ENCODE results near the gene ANKRD30BL.
"Not testable (repeated sequence)": the region's sequence is repeated elsewhere in the genome, so short reads cannot be mapped to it uniquely, and the experiment has no call there.

Gene ANKRD30BL, protein sequence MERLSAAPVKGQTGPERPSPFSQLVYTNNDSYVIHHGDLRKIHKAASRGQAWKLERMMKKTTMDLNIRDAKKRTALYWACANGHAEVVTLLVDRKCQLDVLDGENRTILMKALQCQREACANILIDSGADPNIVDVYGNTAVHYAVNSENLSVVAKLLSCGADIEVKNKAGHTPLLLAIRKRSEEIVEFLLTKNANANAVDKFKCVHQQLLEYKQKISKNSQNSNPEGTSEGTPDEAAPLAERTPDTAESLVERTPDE

DNA sequence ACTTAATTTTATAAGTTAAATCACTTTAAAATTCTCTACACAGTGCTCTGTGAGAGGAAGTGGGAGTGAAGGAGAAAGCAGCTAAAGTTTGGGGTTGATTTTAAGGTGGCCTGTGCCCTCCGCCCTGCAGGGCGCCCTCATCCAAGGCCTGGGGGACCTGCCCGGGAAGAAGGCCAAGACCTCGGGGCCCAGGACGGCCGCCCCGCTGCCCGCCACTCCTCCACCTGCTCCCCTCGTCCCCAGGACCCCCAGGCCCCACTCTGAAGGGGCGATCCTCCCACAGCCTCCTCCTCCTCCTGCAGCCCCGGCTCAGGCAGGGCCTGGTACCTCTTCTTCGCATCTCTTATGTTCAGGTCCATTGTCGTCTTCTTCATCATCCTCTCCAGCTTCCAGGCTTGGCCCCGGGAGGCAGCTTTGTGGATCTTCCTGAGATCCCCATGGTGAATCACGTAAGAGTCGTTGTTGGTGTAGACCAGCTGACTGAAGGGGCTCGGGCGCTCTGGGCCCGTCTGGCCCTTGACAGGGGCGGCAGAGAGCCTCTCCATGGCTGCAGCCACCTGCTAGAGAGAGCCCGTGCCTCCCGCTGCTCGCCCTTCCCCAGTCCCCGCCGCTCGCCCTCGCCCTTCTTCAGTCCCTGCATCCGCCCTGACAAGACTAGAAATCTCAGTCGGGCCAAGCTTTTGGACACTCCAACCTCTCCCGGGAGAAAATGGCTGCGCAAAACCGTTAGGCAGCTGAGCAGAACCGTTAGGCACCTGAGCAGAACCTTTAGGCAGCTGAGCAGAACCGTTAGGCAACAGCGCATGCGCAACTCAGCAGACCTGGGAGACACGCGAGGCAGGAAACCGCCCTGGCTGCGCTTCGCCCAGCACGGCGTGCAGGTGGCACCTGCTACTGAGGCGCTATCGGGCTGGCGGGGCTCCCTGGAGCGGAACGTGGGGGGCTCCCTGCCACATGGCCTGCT, at the start of gene ANKRD30BL:
Gene ANKRD30BL (minus strand): TSS at position 792 of the 964 bp plus-strand sequence. CDS start 247 bp downstream, at position 545.
- DNase-seq (ENCODE audit: low spot score): not testable (repeated sequence)

DNA sequence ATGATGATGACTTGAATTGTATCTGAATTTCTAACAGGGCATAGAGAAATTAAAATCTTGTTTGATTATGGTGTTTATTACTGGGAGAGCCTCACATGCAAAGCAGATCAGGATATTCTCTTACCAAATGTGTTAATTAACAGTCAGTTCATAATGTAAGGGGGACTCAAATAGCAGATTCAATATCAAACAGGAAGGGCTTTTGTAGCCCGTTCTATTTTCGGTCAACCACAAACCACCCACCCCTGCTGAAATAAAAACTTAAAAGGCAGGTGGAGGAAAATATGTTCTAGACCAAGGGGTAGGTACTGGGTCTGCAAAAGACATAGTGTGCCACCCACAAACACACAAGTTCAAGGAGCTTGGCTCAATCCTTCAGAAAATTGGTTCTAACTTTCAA, 41.1 kb upstream of the ANKRD30BL start:
- not testable (repeated sequence) for DNase-seq (ENCODE audit: low spot score)

GRCh38 chr2:132192854-132193253, 31.1 kb upstream of the ANKRD30BL start:
- DNase-seq (ENCODE audit: low spot score): not testable (repeated sequence)

GRCh38 chr2:132167100-132167499, 5.3 kb upstream of the ANKRD30BL start:
- DNase-seq (ENCODE audit: low spot score): not testable (repeated sequence)

DNA sequence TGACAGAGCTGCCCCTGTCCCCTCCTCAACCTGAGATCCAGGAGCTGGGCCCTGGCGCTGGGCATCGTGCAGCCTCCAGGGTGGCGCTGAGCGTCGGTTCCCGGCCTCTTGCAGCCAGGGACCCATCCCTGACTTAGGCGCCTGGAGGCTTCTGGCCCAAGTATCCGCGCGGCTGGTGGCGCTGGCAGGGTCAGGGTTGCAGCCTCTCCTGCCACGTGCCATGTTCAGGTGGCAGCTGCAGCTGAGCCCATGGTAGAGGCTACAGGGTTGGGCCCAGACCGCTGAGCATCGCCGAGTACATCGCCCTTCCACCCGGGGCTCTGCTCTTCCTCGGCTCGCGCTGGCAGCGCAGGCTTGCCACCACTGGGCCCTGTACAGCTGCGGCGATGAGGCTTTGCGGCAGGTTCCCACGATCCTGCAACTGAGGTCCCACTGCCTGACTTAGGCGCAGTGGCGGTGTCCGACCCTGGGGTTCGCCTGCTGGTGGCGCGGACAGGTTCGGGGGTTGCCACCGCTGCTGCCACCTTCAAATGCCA, 441 bp upstream of the ANKRD30BL start:
- DNase-seq (ENCODE audit: low spot score): not testable (repeated sequence)

GRCh38 chr2:132146774-132147173, 15.0 kb downstream of the ANKRD30BL start:
- DNase-seq (ENCODE audit: low spot score): peak; percentile 51
